Stimulated activated CD4-positive, alpha-beta T cell treated with anti-CD3 and anti-CD28 coated beads, Interleukin-1b, Interleukin-23, amount 100 ng/mL, for 4 hours (primary cell): ENCODE data around the gene CLEC16A.

Experiments used
- DNase-seq, 2 donors: peaks; one replicate each; pipeline ENCODE4 v3.0.0-alpha.2; 2020; ENCODE audit warnings: low read depth in 2 of 2

Gene CLEC16A

DNA sequence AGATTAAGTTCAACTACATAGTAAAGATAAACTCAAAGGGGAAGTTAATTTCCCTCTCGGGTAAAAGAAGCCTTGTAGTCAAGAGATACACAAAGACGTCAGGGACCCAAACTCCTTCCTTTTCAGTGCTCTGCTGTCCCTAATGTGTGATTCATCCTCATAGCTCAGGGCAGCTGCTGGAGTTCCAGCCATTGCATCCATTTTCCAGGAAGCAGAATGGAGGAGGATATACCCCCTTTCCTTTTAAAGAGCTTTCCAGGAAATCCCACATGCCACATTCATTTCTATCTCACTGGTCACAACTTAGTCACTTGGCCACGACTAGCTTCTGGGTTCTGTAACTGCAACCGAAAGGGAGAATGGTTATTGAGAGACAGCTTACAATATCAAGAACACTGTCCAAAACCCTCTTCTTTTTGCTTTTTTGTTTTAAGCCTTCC lies 216.3 kb downstream of the CLEC16A start:
- no peak for DNase-seq

DNA sequence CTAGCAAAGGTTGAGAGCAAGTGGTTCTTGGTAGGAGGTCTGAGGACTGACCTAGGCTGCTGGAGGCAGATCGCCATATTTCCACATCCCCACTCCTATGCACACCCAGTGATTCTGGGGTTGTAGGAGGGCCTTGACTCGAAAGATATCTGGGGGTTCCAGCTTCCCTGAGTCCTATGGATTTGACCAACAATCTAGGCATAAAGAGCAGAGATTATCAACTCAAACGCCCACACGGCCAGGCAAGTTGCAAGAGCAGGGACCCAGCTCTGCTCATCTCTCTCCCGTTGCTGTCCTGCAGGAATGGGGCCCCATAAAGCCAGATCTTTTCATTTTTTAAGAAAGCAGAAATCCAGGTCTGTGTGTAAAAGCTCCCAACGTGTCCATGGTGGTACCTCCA lies 217.1 kb downstream of the CLEC16A start:
- DNase-seq, result no peak

DNA sequence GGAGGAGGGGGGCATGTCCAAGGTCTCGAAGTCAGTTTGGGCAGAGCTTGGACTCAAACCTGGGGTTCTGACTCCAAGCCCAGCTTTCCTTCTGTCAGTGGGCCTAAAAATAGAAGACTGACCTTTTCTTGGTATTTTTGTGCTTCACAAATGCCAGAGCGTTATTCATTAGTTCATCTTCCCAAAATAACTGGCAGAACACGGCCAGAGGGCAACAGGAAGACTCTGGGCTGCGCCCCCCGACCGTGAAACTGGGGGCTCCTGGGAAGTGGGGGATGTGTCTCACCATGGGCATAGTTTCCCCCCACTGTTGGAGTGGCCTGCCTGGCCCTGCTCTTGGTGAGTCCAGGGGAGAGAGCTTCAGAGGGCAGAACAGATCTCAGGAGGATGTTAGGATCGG lies 217.6 kb downstream of the CLEC16A start:
- DNase-seq, result no peak

DNA sequence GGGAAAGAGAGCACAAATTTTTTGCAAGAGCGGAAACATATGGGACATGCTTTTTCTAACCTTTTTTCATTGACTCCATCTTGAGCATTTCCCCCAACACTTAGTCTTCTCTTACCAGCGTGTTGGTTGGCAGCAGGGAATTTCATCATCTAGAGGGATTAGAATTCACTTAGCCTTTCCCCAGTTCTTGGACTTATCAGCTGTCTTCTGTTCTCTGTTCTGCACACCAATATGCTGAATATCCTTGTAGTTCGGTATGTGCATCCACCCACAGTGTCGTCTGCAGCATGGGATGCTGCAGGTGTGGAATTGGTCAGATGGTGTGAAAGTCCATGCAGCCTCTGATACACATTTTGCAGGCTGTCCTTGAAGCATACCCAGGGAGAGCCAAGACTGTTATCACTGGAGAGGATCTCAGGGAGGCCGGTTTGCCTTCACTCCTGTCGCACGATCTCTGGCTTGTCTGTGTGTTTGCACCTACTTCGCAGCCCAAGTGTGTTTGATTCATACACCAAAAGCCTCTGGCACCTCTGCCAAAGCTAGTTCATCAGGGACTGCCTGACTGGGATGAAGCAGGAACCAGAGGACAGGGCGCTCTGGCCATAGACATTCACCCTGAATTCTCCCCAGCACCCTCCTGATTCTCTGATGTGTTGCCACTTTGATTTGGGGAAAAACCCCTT lies 218.4 kb downstream of the CLEC16A start:
- DNase-seq, result no peak

DNA sequence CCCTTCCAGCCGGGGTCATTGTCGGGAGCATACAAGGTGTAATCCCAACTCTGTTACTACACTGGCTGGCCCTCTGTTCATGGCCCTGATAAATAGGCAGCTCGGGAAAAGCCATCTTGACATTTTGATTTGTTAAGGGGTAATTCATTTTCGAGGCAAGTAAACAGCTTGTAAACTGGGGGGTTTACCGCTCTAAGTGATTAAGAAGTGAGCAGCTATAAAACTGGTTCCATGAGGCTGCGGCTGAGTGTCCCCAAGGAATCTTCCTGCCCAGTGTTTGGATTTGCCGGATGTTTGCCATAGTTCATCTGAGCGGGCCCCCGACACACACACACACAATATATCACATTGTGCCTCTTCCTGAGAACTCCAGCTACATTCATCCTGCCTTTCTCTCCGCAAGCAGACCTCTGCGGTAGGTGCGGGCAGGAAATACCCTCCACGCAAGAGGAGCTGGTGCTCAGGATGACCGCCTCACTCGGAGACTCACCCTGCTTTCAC lies 219.4 kb downstream of the CLEC16A start:
- no peak for DNase-seq

DNA sequence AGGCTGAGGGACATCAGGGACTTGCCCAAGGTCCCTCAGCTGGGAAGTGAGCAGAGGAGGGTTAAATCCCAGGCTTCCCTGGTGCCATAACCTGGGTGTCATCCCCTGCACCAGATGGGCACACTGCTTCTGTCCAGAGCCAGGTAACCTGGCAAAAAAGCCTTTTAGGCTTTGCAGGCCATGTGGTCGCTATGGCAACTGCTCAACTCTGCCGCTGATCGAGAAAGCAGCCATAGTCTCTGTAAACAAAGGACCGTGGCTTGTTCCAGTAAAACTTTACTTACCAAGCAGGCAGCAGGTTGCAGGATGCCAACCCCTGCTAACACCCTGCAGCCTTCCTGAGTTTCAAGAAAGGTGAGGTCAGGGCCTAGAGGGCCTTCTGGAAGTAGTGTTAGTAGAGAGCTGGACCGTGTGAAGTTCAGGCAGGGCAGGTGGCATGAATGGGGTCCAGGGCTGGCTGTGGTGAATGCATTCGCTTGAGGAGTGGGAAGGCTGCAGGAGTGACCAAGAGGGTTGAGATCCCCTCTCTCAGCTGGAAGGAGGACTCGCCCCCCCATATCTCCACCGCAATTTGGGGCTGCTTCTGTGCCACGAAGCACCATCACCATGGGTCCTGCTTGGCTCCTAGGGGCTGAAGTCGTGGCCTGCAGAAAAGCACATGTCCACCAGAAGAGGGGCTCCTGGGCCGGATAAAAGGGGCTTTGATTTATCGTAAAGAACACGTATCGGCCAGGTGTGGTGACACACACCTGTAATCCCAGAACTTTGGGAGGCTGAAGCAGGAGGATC lies 220.3 kb downstream of the CLEC16A start:
- no peak for DNase-seq

DNA sequence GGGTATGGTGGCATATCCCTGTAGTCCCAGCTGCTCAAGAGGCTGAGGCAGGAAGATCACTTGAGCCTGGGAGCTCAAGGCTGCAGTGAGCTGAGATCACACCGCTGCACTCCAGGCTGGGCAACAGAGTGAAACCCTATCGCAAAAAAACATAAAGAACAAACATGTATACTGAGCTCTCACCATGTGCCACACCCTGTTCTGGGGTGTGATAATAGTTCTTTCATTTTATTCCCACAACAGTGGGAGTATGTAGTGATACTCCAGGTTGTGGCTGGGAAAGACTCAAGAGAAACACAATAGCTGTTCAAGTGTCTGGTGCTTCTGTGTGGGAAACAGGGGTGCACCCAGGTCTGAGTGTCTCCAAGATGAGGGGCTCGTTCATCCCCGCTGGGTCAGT lies 221.0 kb downstream of the CLEC16A start:
- no peak for DNase-seq

DNA sequence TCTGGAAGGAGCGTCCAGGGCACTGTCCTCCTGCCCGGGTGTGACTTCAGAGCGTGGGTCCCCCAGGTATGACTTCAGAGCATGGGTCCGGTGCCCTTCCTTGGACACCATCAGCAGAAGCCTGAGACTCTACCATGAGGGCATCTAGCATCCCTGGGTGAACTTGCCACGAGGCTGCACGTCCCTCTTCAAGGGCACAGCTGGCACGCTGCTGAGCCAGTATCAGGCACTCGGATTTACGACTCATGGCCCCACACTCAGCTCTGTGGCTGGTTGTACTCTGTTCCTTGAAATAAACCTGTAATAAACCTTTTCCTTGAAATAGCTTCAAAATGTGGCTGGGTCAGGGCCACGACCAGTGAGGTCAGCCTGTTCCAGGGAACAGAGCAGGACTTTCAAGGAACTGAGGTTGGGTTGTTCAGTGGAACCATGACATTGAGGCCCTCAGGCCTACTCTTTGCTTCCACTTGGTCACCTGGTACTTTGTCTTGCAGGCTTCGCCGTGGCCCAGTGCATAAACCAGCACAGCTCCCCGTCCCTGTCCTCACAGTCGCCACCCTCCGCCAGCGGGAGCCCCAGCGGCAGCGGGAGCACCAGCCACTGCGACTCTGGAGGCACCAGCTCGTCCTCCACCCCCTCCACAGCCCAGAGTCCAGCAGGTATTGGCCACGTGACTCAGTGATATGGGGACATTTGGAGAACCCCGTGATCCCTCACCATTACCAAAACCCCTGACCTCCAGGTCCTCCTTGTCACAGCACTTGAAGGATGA lies 221.7 kb downstream of the CLEC16A start:
- DNase-seq, result no peak

DNA sequence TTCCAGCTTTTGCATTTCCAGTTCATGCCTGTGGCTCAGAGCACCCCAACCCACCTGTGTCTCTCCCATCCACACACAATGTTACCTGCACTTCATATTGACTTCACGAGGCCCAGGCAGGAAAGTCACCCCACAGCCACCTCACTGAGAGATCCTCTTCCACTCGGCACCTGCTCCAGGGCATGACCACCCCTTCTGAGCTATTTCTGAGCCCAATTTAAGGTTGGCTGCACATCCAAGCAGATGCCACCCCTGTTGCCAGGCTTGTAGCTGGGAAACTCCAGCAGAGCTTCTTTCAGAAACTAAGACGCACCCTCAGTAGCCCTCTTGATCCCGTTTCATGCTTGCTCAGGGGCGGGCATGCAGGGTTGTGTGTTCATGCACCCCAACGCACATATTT lies 223.2 kb downstream of the CLEC16A start:
- DNase-seq, result no peak

DNA sequence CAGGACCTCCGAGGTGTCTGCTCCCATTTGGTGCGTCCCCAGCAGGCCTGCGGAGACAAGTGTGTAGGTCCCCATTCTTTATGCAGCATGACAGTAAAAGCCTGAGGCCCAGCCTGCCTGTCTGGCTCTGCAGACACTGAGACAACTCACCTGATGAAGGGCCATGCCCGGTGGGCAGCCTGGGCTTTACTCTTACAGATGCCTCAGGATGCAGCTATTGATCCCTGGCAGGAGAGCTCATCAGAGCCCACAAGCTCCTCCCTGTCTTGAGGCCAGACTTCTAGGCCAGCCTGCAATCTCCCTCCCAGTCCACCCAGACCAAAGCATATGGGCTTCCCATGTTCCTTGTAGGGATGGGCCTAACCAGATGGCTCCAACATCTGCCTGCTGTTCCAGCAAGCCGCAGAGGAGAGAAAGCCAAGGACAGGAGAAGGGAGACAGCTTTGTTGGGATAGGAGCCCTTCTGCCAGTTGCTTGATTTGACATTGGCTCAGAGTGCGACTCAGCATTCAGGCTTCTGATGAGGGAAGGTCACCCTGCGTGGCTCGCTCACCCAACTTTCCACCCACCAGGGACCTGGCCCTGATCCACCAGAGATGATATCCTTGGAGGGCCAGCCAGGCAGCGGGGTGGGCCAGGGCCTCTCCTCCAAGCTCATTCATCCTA lies 224.2 kb downstream of the CLEC16A start:
- no peak for DNase-seq

DNA sequence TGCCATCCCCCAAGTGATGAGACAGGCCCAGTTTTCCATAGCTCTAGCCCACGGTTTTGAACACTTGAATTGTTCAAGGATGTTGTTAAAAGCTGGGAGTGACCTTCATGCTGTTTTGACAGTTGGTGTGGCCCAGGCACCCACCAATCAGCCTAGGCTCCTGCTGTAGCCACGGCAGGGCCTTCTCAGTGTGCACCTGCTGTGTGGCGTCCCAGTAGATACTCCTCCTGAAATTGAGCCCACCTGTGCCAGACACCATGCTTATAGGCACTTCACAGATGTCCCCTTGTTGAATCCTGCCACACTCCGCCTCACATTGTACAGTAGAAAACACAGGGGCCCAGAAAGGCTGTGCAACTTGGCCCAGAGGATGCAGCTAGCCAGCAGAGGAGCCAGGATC lies 225.3 kb downstream of the CLEC16A start:
- no peak for DNase-seq

DNA sequence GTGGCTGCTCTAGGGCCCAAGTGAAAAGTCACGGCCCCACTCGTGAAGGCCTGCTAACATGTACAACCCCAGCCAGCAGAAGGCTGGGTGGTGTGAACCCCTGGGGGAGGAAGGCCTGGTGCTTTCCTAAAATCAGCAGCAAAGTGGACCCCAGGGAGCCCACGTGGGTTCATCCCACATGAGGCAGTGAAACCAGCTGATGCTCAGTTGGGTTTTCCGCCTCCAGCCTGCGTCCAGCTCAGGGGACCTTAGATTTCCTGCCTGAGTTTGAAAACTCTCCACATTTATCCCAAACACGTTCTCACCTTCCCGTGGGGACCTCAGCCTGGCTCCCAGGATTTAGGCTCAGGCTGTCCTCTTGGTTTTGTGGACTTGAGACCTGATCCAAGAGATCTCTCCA lies 225.8 kb downstream of the CLEC16A start:
- no peak for DNase-seq

DNA sequence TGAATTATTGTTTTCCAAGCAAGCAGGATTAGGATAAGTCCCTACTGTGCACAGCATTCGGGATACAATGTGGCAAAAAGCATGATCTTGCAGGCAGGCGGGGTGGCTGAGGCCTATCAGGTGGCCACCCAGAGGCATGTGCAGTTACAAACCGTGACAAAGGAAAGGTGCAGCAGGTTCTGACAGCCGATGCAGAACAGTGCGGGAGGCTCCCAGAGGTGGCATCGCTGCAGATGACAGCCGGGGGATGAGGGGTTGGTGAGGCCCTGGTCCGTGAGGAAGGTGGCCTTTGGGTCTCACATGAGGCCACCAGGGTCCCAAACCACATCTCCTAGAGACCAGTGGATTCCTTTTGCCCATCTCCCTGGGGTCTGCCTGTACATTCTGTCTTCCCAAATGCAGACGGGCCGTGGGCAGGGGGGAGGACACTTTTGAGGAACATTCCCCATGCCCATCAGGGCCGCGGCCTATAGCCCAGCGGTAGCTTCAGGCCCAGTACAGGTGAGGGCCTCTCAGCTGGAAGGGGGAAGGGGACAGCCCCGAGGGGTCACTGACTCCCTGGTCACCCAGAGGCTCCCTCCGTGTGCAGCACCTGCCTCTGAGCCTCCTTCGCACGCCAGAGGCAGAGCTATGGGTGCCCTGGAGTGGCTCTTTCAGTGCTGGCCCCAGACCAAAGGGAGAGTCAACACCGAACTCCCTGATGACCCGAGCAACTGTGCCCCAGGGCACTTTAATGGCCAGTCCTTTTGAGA lies 226.5 kb downstream of the CLEC16A start:
- DNase-seq, result no peak

DNA sequence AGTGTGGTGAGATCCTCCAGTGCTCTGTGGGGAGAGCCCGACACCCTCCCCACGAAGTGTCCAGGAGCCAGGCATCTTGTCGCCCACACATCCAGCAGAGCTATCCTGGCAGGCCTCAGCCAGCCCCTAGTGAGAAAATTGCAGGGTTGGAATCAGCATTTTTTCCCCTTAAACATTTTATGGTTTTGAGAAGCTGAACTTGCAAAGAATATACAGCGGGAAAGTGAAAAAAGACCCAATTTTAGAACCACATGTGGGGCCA lies 227.0 kb downstream of the CLEC16A start:
- no peak for DNase-seq

DNA sequence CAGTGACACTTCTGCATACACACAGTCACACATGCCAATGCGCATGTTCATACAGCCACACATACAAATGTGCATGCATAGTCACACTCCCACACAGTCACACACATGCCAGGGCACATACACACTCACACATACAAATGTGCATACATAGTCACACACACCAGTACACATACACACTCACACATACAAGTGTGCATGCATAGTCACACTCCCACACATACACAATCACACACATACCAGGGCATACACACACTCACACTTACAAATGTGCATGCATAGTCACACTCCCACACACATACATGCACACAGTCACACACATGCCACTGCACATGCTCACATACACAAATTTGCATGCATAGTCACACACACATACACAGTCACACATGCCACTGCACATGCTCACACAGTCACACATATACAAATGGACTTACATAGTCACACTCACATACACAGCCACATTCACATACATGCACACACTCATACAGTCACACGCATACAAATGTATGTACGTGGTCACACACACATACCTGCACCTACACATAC lies 227.5 kb downstream of the CLEC16A start:
- DNase-seq, result no peak

DNA sequence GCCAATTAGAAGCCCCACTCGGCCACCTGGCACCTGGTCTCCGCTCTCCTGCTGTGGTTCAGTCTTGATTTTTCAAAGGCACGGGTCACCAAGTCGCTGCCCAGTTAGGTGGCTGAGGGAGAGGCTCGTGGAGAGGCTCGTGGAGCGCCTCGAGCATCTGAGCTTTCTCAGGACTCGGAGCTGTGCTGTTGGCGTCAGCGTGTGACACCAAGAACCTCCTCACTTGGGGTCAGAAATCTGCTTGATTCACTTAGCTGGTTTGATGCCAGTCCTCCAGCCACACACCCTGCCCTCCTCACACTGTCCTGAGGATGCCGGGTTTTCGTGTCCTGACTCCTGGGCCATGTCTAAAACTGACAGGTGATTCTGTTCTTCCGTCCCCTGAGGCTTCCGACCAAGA lies 229.1 kb downstream of the CLEC16A start:
- DNase-seq, result no peak

DNA sequence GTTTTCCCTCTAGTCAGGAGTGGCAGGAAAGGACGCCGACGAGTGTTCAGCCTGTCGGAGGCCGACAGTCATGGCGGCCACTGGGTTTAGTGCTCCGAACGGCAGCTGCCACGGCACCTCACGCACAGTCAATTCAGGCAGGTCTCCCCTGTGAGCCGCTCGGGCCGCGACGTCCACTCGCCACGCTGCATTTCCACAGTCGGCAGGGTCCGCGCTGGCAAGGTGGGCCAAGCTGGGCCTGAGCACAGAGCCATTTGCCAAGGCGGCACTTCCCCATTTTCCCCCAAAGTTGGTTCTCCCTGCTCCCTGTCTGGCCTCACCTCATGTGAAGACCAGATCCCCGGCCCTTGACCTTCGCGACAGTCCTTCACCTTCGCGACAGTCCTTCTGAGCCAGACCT lies 229.8 kb downstream of the CLEC16A start:
- DNase-seq, result no peak

DNA sequence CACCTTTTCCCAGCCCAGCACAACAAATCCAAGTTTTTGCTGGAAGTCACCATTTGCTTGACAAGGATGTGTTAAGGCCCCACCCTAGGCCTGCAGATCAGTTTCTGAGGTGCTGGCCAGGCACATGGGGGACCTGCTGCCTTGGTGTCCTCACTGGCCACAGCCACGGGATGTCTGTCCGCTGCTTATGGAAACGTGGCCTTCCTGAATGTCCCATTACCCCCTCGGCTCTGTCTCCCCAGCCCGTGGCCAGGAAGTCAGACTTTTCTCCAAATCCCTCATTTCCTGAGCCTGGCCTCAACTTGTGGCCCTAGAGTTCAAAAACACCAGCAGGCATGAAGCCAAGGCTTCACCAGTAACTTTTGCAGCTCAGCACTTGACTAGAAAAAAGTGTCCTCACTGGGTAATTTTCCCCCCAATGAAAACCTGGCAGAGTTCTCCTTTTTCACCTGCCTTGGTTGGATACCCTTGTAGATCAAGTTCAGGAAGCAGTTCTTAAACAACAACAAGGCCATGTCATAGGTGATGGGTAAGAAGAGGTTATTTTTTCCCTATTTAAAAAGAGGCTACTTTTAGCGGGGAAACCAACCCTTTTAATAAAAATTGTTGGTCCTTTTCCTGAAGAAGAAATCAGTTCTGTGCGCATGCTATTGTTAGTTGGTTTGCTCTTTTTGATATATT lies 230.9 kb downstream of the CLEC16A start:
- DNase-seq, result no peak

DNA sequence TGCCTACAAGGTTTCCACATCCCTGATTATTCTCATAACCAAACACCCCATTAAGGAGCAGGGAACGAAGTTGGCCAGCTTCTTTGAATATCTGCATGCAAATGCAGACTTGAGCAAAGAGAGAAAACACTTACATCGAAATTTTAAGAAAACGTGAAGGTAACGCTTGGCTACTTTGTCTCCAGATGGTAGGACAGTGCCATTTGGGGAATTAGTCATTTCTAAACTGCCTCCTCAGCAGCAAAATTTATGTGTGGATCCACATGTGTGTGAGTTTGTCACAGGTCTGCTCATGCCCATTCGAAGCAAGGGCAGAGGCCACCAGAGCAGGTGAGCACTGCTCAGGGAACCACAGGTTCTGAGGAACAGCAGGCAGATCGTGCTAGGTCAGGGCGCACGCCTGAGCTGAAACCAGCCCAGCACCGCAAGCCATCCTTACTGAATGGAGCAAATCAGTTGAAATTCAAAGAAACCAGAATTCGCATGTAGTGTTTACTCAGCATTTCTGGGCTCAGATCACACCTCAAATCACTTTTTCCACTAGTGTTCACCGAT lies 231.5 kb downstream of the CLEC16A start:
- no peak for DNase-seq

DNA sequence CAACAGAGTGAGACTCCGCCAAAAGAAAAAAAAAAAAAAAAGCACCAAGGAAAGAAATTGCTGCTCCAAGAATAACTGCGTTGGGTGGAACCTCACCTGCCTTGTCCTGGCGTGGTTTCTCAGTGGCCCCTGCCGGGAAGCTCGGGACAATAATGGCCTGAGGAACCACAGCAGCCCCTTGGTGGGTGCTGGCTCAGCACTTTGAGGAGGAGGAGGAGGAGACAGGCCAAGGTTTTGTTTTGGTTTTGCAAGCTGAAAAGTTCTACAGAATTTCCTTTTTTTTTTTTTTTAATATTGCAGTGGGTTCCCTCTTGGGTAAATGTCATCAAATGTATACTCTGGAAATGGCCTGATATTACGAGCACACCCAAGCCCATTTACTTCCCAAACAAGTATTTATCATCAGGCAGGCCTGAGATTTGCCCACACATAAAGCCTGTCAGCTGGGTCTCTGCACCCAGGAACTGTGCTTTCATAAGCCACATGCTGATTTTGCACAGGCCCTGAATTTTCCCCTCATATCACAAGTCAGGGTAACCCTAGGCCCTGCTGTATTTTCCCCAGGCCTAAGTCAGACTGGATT lies 233.3 kb downstream of the CLEC16A start:
- DNase-seq, result no peak
